H1 (cell line): ENCODE data around the gene CKAP2L. TPM values are rescaled to one million over a fixed set of nuclear protein-coding genes. Genes with fewer than 3 reads are reported as not detected.

ENCODE experiments used
- CTCF ChIA-PET: fragments of 300-600 bp; sonication (Branson Sonifier 250); formaldehyde crosslinking; loops from one replicate; lab custom pipeline; 2021; ENCODE audit not compliant: partially characterized antibody; lab: Charles Lee
- POLR2A ChIA-PET: fragments of 300-600 bp; sonication (Branson Sonifier 250); formaldehyde crosslinking; loops from one replicate; lab custom pipeline; 2021; ENCODE audit warnings: inconsistent platforms; ENCODE audit not compliant: partially characterized antibody; lab: Charles Lee
- DNase-seq, 2 experiments: peaks; one replicate each; pipeline versions ENCODE4 v3.0.0 to v3.0.0-alpha.2; 2010 to 2022; ENCODE audit warnings: low spot score in 2 of 2, low read depth in 1 of 2, mixed read lengths in 1 of 2
- FAIRE-seq: peaks from 2 replicates; lab custom pipeline; 2011; peaks lifted over from hg19 to GRCh38; lab: Jason Lieb, UNC
- H2AFZ ChIP-seq: 2 replicates; pipeline ENCODE4 v1.8.1; 2012; ENCODE audit warnings: low read length, inconsistent platforms
- H2AK5ac ChIP-seq: 2 replicates; pipeline ENCODE4 v1.6.1; 2013; ENCODE audit warnings: low read depth, low read length
- H2BK120ac ChIP-seq: replicated peaks from 2 replicates; pipeline ENCODE3; 2013; ENCODE audit warnings: low read depth, low read length, inconsistent platforms
- H2BK12ac ChIP-seq: 2 replicates; pipeline ENCODE4 v1.6.1; 2013; ENCODE audit warnings: low read depth, low read length
- H2BK15ac ChIP-seq: 2 replicates; pipeline ENCODE4 v1.6.1; 2013; ENCODE audit warnings: low read length
- H2BK20ac ChIP-seq: 2 replicates; pipeline ENCODE4 v1.6.1; 2013; ENCODE audit warnings: low read length
- H2BK5ac ChIP-seq: 2 replicates; pipeline ENCODE4 v1.6.1; 2013; ENCODE audit warnings: low read depth, low read length
- H3K14ac ChIP-seq: 2 replicates; pipeline ENCODE4 v1.6.1; 2013; ENCODE audit warnings: inconsistent platforms; ENCODE audit not compliant: insufficient read length
- H3K18ac ChIP-seq: 2 replicates; pipeline ENCODE4 v1.6.1; 2013; ENCODE audit warnings: low read length; ENCODE audit errors: extremely low read depth
- H3K23ac ChIP-seq: 2 replicates; pipeline ENCODE4 v1.6.1; 2013; ENCODE audit warnings: inconsistent platforms; ENCODE audit not compliant: insufficient read length
- H3K23me2 ChIP-seq: 2 replicates; pipeline ENCODE4 v1.6.1; 2013; ENCODE audit warnings: low read depth, low read length
- H3K27ac ChIP-seq: 2 replicates; pipeline ENCODE4 v1.6.1; 2011; ENCODE audit warnings: low read depth, low read length, inconsistent platforms
- H3K27me3 ChIP-seq, 4 experiments: replicated peaks in 1 of 4; 1 replicate in 1 of 4; 2 replicates in 3 of 4; pipeline versions ENCODE4 v1.6.1 to v1.8.1; 2011 to 2013; ENCODE audit warnings: low read length in 3 of 4, mild to moderate bottlenecking in 3 of 4, inconsistent platforms in 2 of 4, mixed read lengths in 2 of 4, moderate library complexity in 1 of 4; ENCODE audit not compliant: control insufficient read depth in 3 of 4, insufficient read depth in 3 of 4; ENCODE audit errors: extremely low read depth in 1 of 4
- H3K36me3 ChIP-seq, 4 experiments: 2 replicates each; pipeline versions ENCODE4 v1.6.1 to v1.8.1; 2011 to 2013; ENCODE audit warnings: mild to moderate bottlenecking in 4 of 4, low read length in 3 of 4, moderate library complexity in 2 of 4, control low read depth in 1 of 4, inconsistent platforms in 1 of 4; ENCODE audit not compliant: insufficient read depth in 4 of 4, control insufficient read depth in 2 of 4
- H3K4ac ChIP-seq: replicated peaks from 2 replicates; pipeline ENCODE3; 2013; ENCODE audit warnings: low read length, low read depth, mixed read lengths, inconsistent platforms; ENCODE audit not compliant: insufficient read length
- H3K4me1 ChIP-seq, 4 experiments: replicated peaks in 1 of 4; 1 replicate in 1 of 4; 2 replicates in 3 of 4; pipeline versions ENCODE4 v1.6.1 to v1.8.1; 2011 to 2013; ENCODE audit warnings: low read length in 3 of 4, inconsistent platforms in 2 of 4, mixed read lengths in 1 of 4; ENCODE audit not compliant: insufficient read depth in 4 of 4, control insufficient read depth in 3 of 4
- H3K4me2 ChIP-seq, 2 experiments: 2 replicates each; pipeline versions ENCODE4 v1.6.1 to v1.8.1; 2011 to 2013; ENCODE audit warnings: low read depth in 2 of 2, low read length in 2 of 2, control low read depth in 1 of 2, inconsistent platforms in 1 of 2, mild to moderate bottlenecking in 1 of 2; ENCODE audit not compliant: insufficient read depth in 1 of 2
- H3K4me3 ChIP-seq, 4 experiments: fragments of 200-600, 300-600 bp in 1 of 4; sonication (generic), shearing (Covaris generic), sonication (Bioruptor Twin) in 1 of 4; 2 replicates each; pipeline versions ENCODE4 v1.5.1 to v1.8.1; 2011 to 2016; ENCODE audit warnings: low read length in 4 of 4, low read depth in 3 of 4, control low read depth in 2 of 4, inconsistent platforms in 2 of 4, mild to moderate bottlenecking in 2 of 4, mixed read lengths in 1 of 4, moderate library complexity in 1 of 4; ENCODE audit not compliant: insufficient read depth in 2 of 4; ENCODE audit errors: extremely low read depth in 1 of 4
- H3K56ac ChIP-seq: replicated peaks from 2 replicates; pipeline ENCODE3; 2013; ENCODE audit warnings: low read depth, mild to moderate bottlenecking, mixed read lengths, low read length, inconsistent platforms; ENCODE audit not compliant: insufficient read length
- H3K79me1 ChIP-seq: 2 replicates; pipeline ENCODE4 v1.6.1; 2013; ENCODE audit warnings: low read depth, low read length, control low read depth
- H3K79me2 ChIP-seq, 2 experiments: 2 replicates each; pipeline versions ENCODE4 v1.6.1 to v1.8.1; 2012 to 2013; ENCODE audit warnings: low read length in 2 of 2, mild to moderate bottlenecking in 2 of 2, inconsistent platforms in 1 of 2; ENCODE audit not compliant: insufficient read depth in 2 of 2, control insufficient read depth in 1 of 2
- H3K9ac ChIP-seq, 4 experiments: replicated peaks in 1 of 4; 1 replicate in 1 of 4; 2 replicates in 3 of 4; pipeline versions ENCODE4 v1.6.1 to v1.8.1; 2011 to 2013; ENCODE audit warnings: low read depth in 3 of 4, low read length in 3 of 4, control low read depth in 2 of 4, mild to moderate bottlenecking in 2 of 4, moderate library complexity in 2 of 4, inconsistent platforms in 1 of 4; ENCODE audit errors: extremely low read depth in 1 of 4
- H3K9me3 ChIP-seq, 2 experiments: 2 replicates each; pipeline versions ENCODE4 v1.6.1 to v1.8.1; 2012 to 2013; ENCODE audit warnings: mild to moderate bottlenecking in 2 of 2, moderate library complexity in 2 of 2, control low read depth in 1 of 2, inconsistent platforms in 1 of 2, low read depth in 1 of 2, low read length in 1 of 2, mixed read lengths in 1 of 2; ENCODE audit not compliant: insufficient read depth in 2 of 2
- H4K20me1 ChIP-seq, 2 experiments: replicated peaks in 1 of 2; 2 replicates each; pipeline versions ENCODE3 to v1.8.1; 2011 to 2013; ENCODE audit warnings: inconsistent platforms in 2 of 2, low read length in 2 of 2, mild to moderate bottlenecking in 1 of 2; ENCODE audit not compliant: insufficient read depth in 2 of 2, control insufficient read depth in 1 of 2
- H4K5ac ChIP-seq: 2 replicates; pipeline ENCODE4 v1.6.1; 2013; ENCODE audit warnings: low read length, low read depth, mixed read lengths, inconsistent platforms; ENCODE audit not compliant: insufficient read length
- H4K8ac ChIP-seq: 2 replicates; pipeline ENCODE4 v1.8.0; 2013; ENCODE audit warnings: mild to moderate bottlenecking, moderate library complexity, low read length, inconsistent platforms; ENCODE audit not compliant: insufficient read depth; ENCODE audit errors: extremely low read depth
- H4K91ac ChIP-seq: replicated peaks from 2 replicates; pipeline ENCODE3; 2013; ENCODE audit warnings: low read length, mixed read lengths, inconsistent platforms; ENCODE audit not compliant: insufficient read length
- ASH2L ChIP-seq: fragments of 200-600, 300-600 bp; sonication (generic); IDR thresholded peaks from one replicate; pipeline ENCODE4 v1.7.1; 2017; ENCODE audit warnings: low read length
- BCL11A ChIP-seq, 2 experiments: IDR thresholded peaks; one replicate each; pipeline ENCODE4 v1.6.1; 2011; ENCODE audit warnings: low read depth in 2 of 2, low read length in 2 of 2, mild to moderate bottlenecking in 2 of 2
- CHD2 ChIP-seq: IDR thresholded peaks from 2 replicates; pipeline ENCODE4 v1.6.1; 2012; ENCODE audit warnings: low read length, improper control_type of control experiment
- CREB1 ChIP-seq: IDR thresholded peaks from 2 replicates; pipeline ENCODE4 v1.6.1; 2012; ENCODE audit warnings: inconsistent platforms
- EGR1 ChIP-seq: IDR thresholded peaks from 2 replicates; pipeline ENCODE4 v1.6.1; 2011; ENCODE audit warnings: low read depth, low read length, borderline replicate concordance
- EZH2 ChIP-seq: fragments of 200-600 bp; sonication (generic); IDR thresholded peaks from 2 replicates; pipeline ENCODE4 v1.7.1; 2012; ENCODE audit warnings: low read depth, mild to moderate bottlenecking, moderate library complexity, low read length, inconsistent platforms; ENCODE audit not compliant: severe bottlenecking
- HDAC6 ChIP-seq: IDR thresholded peaks from one replicate; pipeline ENCODE4 v1.7.1; 2012; ENCODE audit warnings: low read depth, mild to moderate bottlenecking, inconsistent platforms, low read length, moderate library complexity
- KDM1A ChIP-seq: fragments of 200-600, 300-600 bp; sonication (generic); IDR thresholded peaks from 2 replicates; pipeline ENCODE4 v1.7.1; 2016; ENCODE audit warnings: mild to moderate bottlenecking, low read length, borderline replicate concordance
- KDM4A ChIP-seq: IDR thresholded peaks from one replicate; pipeline ENCODE4 v1.7.1; 2012; ENCODE audit warnings: low read depth, mild to moderate bottlenecking, moderate library complexity, low read length, inconsistent platforms; ENCODE audit not compliant: severe bottlenecking
- KDM5A ChIP-seq: fragments of 200-600 bp; IDR thresholded peaks from 2 replicates; pipeline ENCODE4 v1.7.1; 2012; ENCODE audit warnings: mild to moderate bottlenecking, low read length, inconsistent platforms, mixed read lengths
- NRF1 ChIP-seq: IDR thresholded peaks from 2 replicates; pipeline ENCODE4 v1.6.1; 2011; ENCODE audit warnings: mild to moderate bottlenecking, low read depth, low read length, improper control_type of control experiment
- SP4 ChIP-seq: IDR thresholded peaks from 2 replicates; pipeline ENCODE4 v1.6.1; 2012; ENCODE audit warnings: low read length, inconsistent platforms
- TBP ChIP-seq: IDR thresholded peaks from 2 replicates; pipeline ENCODE4 v1.6.1; 2011; ENCODE audit warnings: low read depth, low read length, improper control_type of control experiment
- TCF12 ChIP-seq: IDR thresholded peaks from 2 replicates; pipeline ENCODE4 v1.6.1; 2011; ENCODE audit warnings: low read depth, mild to moderate bottlenecking, low read length
- ZNF274 ChIP-seq: IDR thresholded peaks from 2 replicates; pipeline ENCODE4 v1.7.0; 2012; ENCODE audit warnings: low read length, borderline replicate concordance; ENCODE audit errors: extremely low read depth
- WGBS, 2 experiments: shearing (Covaris generic) in 1 of 2; methylation state at CpG; one replicate each; pipeline versions ENCODE4 v1.1.6 to v1.1.7; 2013 to 2015; ENCODE audit warnings: low lambda C conversion rate in 2 of 2, mixed read lengths in 2 of 2, inconsistent platforms in 1 of 2, low coverage in 1 of 2, missing lambda C conversion rate in 1 of 2; ENCODE audit not compliant: insufficient replicate concordance in 2 of 2, insufficient coverage in 1 of 2, insufficient read length in 1 of 2; ENCODE audit errors: extremely low coverage in 1 of 2, missing lambda C conversion rate in 1 of 2; 5-methylcytosine and 5-hydroxymethylcytosine counted together
- polyA plus RNA-seq, 7 experiments: library from polyadenylated mRNA; depleted of rRNA in 3 of 7; stranded (reverse) in 5 of 7; unstranded in 2 of 7; fragments of >200 nt in 5 of 7; fragments of 200-250 nt in 2 of 7; gene quantifications; 1 replicate in 5 of 7; 2 replicates in 1 of 7; 4 replicates in 1 of 7; pipeline versions ENCODE4 v1.2.1 to v1.2.3, GENCODE V29; 2011 to 2013; ENCODE audit warnings: missing spikeins in 2 of 7, mixed read lengths in 2 of 7
- total RNA-seq: library from RNA; stranded (reverse); fragmentation: NEBNext Ultra II Directional; extraction: Animal tissue kit (Norgen Biotek cat#: 25700); gene quantifications from 2 replicates; pipeline ENCODE4 v1.2.1, GENCODE V29; 2021

Gene CKAP2L
- total and polyA plus RNA-seq, 2 of the 8 experiments (the other 6 are each of a cell fraction or from before 2014, with no cell fraction given): 2.5 to 20.7 TPM

DNA sequence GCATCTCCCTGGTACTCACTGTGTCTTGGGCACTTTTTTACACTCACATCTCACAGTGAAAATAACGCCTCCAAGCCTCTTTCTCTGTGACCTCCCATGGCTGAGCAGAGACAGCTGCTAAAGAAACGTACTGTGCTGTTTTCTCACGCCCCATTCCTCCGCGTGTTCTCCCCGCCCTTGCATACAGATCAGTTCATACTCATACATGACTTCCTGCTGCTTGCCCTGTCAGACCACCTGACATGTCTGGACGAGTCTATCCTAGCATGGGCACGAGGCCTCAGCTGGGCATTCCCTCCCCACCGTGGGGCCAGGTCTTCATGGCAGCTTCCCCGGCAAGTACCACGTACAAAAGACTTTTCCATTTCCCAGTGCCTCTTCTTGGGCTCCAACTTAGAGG, 41.1 kb upstream of the CKAP2L start:
- no peaks in the 10 kb centered on the region for H3K23me2 ChIP-seq
- 0 out of 2 replicates have a peak overlapping the region, but pooled peaks have one; percentile 36 for H3K18ac ChIP-seq
- H3K23ac ChIP-seq: no peak overlapping the region
- no peaks in the 10 kb centered on the region for H3K27me3 ChIP-seq
- no peaks in the 10 kb centered on the region for H3K9me3 ChIP-seq
- no peak overlapping the region for H2BK20ac ChIP-seq
- no peak overlapping the region for H4K91ac ChIP-seq
- H3K79me1 ChIP-seq: no peaks in the 10 kb centered on the region
- H4K8ac ChIP-seq: no peak overlapping the region
- DNase-seq (no peak), FAIRE-seq (no peak)
- WGBS, 2 experiments: 88% methylated on average over 11 of the region's 11 CpGs; no CpG with 5 or more reads in 1 of the 2 experiments
- no peak overlapping the region for H4K5ac ChIP-seq
- no peaks in the 10 kb centered on the region for H4K20me1 ChIP-seq
- CTCF ChIA-PET: interaction anchor here (0.6 to 1.0 kb wide), 3 partner anchors 20 to 79 kb away, joined by 3 read pairs; no protein-coding TSS in a partner anchor
- H3K4me1 ChIP-seq: no peaks in the 10 kb centered on the region
- H3K4ac ChIP-seq: peak overlapping the region; percentile 17
- no peak overlapping the region for H2BK15ac ChIP-seq
- peak overlapping the region; percentile 88; the same call in 1 of the 2 replicates for H2AFZ ChIP-seq
- no peak overlapping the region for H3K9ac ChIP-seq
- no peak overlapping the region for H3K14ac ChIP-seq
- H3K36me3 ChIP-seq: no peaks in the 10 kb centered on the region
- POLR2A ChIA-PET: interaction anchor here (0.6 kb wide), 1 partner anchor 45 kb away, joined by 4 read pairs; no protein-coding TSS in a partner anchor
- peak overlapping the region; percentile 66; the same call in 1 of the 2 replicates for H2BK5ac ChIP-seq
- no peak overlapping the region for H2BK120ac ChIP-seq
- no peak overlapping the region for H3K27ac ChIP-seq
- no peak overlapping the region for H3K4me3 ChIP-seq
- H2AK5ac ChIP-seq: no peak overlapping the region
- no peak overlapping the region for H2BK12ac ChIP-seq
- no peaks in the 10 kb centered on the region for H3K79me2 ChIP-seq
- no peak overlapping the region for H3K56ac ChIP-seq
- H3K4me2 ChIP-seq: no peak overlapping the region
- TF ChIP-seq TBP (no peak), ASH2L (no peak), CREB1 (no peak), HDAC6 (no peak), EZH2 (no peak), KDM4A (no peak), NRF1 (no peak), EGR1 (no peak), KDM1A (no peak), TCF12 (no peak), SP4 (no peak), KDM5A (no peak), BCL11A (IDR thresholded peaks at IDR 0.05; ENCODE audit: low read depth in 2 of 2, low read length in 2 of 2) (no peak), CHD2 (no peak), ZNF274 (no peak)
